Stromal cell of bone marrow (primary cell): ENCODE data around the gene CDRT15L2.
A peak's percentile ranks its signal among the peaks of the same experiment; 100 is the strongest.
"Not testable (repeated sequence)": the region's sequence is repeated elsewhere in the genome, so short reads cannot be mapped to it uniquely, and the experiment has no call there.

ENCODE experiments used
- DNase-seq: peaks from one replicate; pipeline ENCODE4 v3.0.0-alpha.2; 2012; ENCODE audit warnings: low read depth

The CDRT15L2 gene

GRCh38 chr17:20579424-20579823 lies at the start of gene CDRT15L2:
Gene CDRT15L2, plus strand, starts transcription at chr17:20579724. Its CDS starts 20 bp downstream, at chr17:20579744.
- DNase-seq, result not testable (repeated sequence)

GRCh38 chr17:20530104-20530503 lies 49.4 kb upstream of the CDRT15L2 start:
- DNase-seq, result not testable (repeated sequence)

GRCh38 chr17:20532544-20533090 lies 46.9 kb upstream of the CDRT15L2 start:
- not testable (repeated sequence) for DNase-seq

- DNase-seq, result not testable (repeated sequence)
Observed at GRCh38 chr17:20533206-20533605, 46.3 kb upstream of the CDRT15L2 start.

GRCh38 chr17:20534711-20535550 lies 44.6 kb upstream of the CDRT15L2 start:
- DNase-seq, result not testable (repeated sequence)

GRCh38 chr17:20540414-20540813 lies 39.1 kb upstream of the CDRT15L2 start:
- not testable (repeated sequence) for DNase-seq

GRCh38 chr17:20540865-20541264 lies 38.7 kb upstream of the CDRT15L2 start:
- not testable (repeated sequence) for DNase-seq

- DNase-seq, result peak; percentile 22
Observed at GRCh38 chr17:20541853-20542546, 37.5 kb upstream of the CDRT15L2 start.

- DNase-seq, result not testable (repeated sequence)
Observed at GRCh38 chr17:20547923-20548322, 31.6 kb upstream of the CDRT15L2 start.

- DNase-seq, result not testable (repeated sequence)
Observed at GRCh38 chr17:20552920-20553319, 26.6 kb upstream of the CDRT15L2 start.

GRCh38 chr17:20554728-20555127 lies 24.8 kb upstream of the CDRT15L2 start:
- not testable (repeated sequence) for DNase-seq

GRCh38 chr17:20555135-20556010 lies 24.2 kb upstream of the CDRT15L2 start:
- not testable (repeated sequence) for DNase-seq

- DNase-seq, result not testable (repeated sequence)
Observed at GRCh38 chr17:20558096-20558495, 21.4 kb upstream of the CDRT15L2 start.

- not testable (repeated sequence) for DNase-seq
Observed at GRCh38 chr17:20559018-20559417, 20.5 kb upstream of the CDRT15L2 start.

GRCh38 chr17:20562587-20562986 lies 16.9 kb upstream of the CDRT15L2 start:
- no peak for DNase-seq

GRCh38 chr17:20565245-20565644 lies 14.3 kb upstream of the CDRT15L2 start:
- DNase-seq, result not testable (repeated sequence)

- no peak for DNase-seq
Observed at GRCh38 chr17:20565711-20566110, 13.8 kb upstream of the CDRT15L2 start.

GRCh38 chr17:20566736-20567135 lies 12.8 kb upstream of the CDRT15L2 start:
- not testable (repeated sequence) for DNase-seq

- DNase-seq, result not testable (repeated sequence)
Observed at GRCh38 chr17:20567421-20567820, 12.1 kb upstream of the CDRT15L2 start.

- DNase-seq, result not testable (repeated sequence)
Observed at GRCh38 chr17:20568604-20569003, 10.9 kb upstream of the CDRT15L2 start.

- DNase-seq, result not testable (repeated sequence)
Observed at GRCh38 chr17:20571653-20572052, 7.9 kb upstream of the CDRT15L2 start.

GRCh38 chr17:20573216-20573615 lies 6.3 kb upstream of the CDRT15L2 start:
- DNase-seq, result not testable (repeated sequence)
